H1 (cell line): ENCODE results near the gene C2CD3. TPM values are rescaled to one million over a fixed set of nuclear protein-coding genes. Genes with fewer than 3 reads are reported as not detected.

Experiments
- ASH2L ChIP-seq: fragments of 200-600, 300-600 bp; sonication (generic); IDR thresholded peaks from one replicate; pipeline ENCODE4 v1.7.1; 2017; ENCODE audit warnings: low read length
- CHD7 ChIP-seq: fragments of 300-600 bp; sonication (generic); IDR thresholded peaks from 2 replicates; pipeline ENCODE4 v1.7.1; 2012; ENCODE audit warnings: low read length, moderate library complexity, mild to moderate bottlenecking, inconsistent platforms; ENCODE audit not compliant: insufficient replicate concordance
- CTCF ChIP-seq, 3 experiments: IDR thresholded peaks; 1 replicate in 2 of 3; 2 replicates in 1 of 3; pipeline versions ENCODE4 v1.5.1 to v1.6.1; 2011; ENCODE audit warnings: low read length in 3 of 3, mild to moderate bottlenecking in 3 of 3, inconsistent platforms in 2 of 3, low read depth in 1 of 3, moderate library complexity in 1 of 3; ENCODE audit not compliant: insufficient read depth in 1 of 3; ENCODE audit errors: control extremely low read depth in 1 of 3
- EGR1 ChIP-seq: IDR thresholded peaks from 2 replicates; pipeline ENCODE4 v1.6.1; 2011; ENCODE audit warnings: low read depth, low read length, borderline replicate concordance
- GABPA ChIP-seq: IDR thresholded peaks from 2 replicates; pipeline ENCODE4 v1.6.1; 2011; ENCODE audit warnings: mild to moderate bottlenecking, low read length, moderate library complexity, borderline replicate concordance; ENCODE audit not compliant: insufficient read depth
- RXRA ChIP-seq: IDR thresholded peaks from 2 replicates; pipeline ENCODE4 v1.6.1; 2011; ENCODE audit warnings: low read depth, mild to moderate bottlenecking, low read length, moderate library complexity; ENCODE audit not compliant: insufficient read depth
- SRF ChIP-seq: IDR thresholded peaks from 2 replicates; pipeline ENCODE4 v1.6.1; 2011; ENCODE audit warnings: mild to moderate bottlenecking, low read depth, low read length, moderate library complexity
- polyA plus RNA-seq, 7 experiments: library from polyadenylated mRNA; depleted of rRNA in 3 of 7; stranded (reverse) in 5 of 7; unstranded in 2 of 7; fragments of >200 nt in 5 of 7; fragments of 200-250 nt in 2 of 7; gene quantifications; 1 replicate in 5 of 7; 2 replicates in 1 of 7; 4 replicates in 1 of 7; pipeline versions ENCODE4 v1.2.1 to v1.2.3, GENCODE V29; 2011 to 2013; ENCODE audit warnings: missing spikeins in 2 of 7, mixed read lengths in 2 of 7
- total RNA-seq: library from RNA; stranded (reverse); fragmentation: NEBNext Ultra II Directional; extraction: Animal tissue kit (Norgen Biotek cat#: 25700); gene quantifications from 2 replicates; pipeline ENCODE4 v1.2.1, GENCODE V29; 2021

Gene C2CD3
- total and polyA plus RNA-seq, 2 of the 8 experiments (the other 6 are each of a cell fraction or from before 2014, with no cell fraction given) = 11.0 to 29.1 TPM

GRCh38 chr11:74154620-74155281, 16.1 kb downstream of the C2CD3 start (continued):
- no peak for TF ChIP-seq CHD7
- no peak for TF ChIP-seq SRF
- no peak for TF ChIP-seq GABPA
- no peak for TF ChIP-seq ASH2L
- TF ChIP-seq RXRA = no peak
- TF ChIP-seq CTCF (IDR thresholded peaks at IDR 0.05; ENCODE audit: control extremely low read depth in 1 of 3, insufficient read depth in 1 of 3, low read depth in 1 of 3, low read length in 3 of 3) = no peak
- no peak for TF ChIP-seq EGR1
